ENCODE measurements around the gene OPALIN. TPM values are rescaled to one million over a fixed set of nuclear protein-coding genes. Genes with fewer than 3 reads are reported as not detected.

OPALIN gene
- total RNA-seq, 1 donor = not detected

- Histone ChIP-seq H2AFZ (ENCODE audit: low read length) (no peak overlapping the region), H4K20me1 (ENCODE audit: insufficient read depth, low read length) (no peaks in the 10 kb centered on the region), H3K4me1 (ENCODE audit: insufficient read depth, low read length) (no peaks in the 10 kb centered on the region), H3K36me3 (ENCODE audit: insufficient read depth, low read length) (no peaks in the 10 kb centered on the region), H3K27ac (ENCODE audit: low read depth, low read length) (no peak overlapping the region), H3K4me2 (ENCODE audit: insufficient read depth, low read length) (no peak overlapping the region), H3K4me3 (ENCODE audit: insufficient read depth, low read length) (no peak overlapping the region), H3K9me3 (ENCODE audit: low read depth, low read length) (no peaks in the 10 kb centered on the region), H3K79me2 (ENCODE audit: insufficient read depth, low read length) (no peaks in the 10 kb centered on the region), H3K27me3 (ENCODE audit: insufficient read depth, low read length) (no peaks in the 10 kb centered on the region)
- no peak for DNase-seq (ENCODE audit: insufficient read length, low spot score, missing footprints)
- TF ChIP-seq CTCF (IDR thresholded peaks at IDR 0.05; ENCODE audit: extremely low read depth, low read depth, low read length) = no peak
Measured at GRCh38 chr10:96345222-96345621, 13.6 kb downstream of the OPALIN start.

- H3K9me3 ChIP-seq (ENCODE audit: low read depth, low read length) = no peaks in the 10 kb centered on the region
- H3K4me2 ChIP-seq (ENCODE audit: insufficient read depth, low read length) = no peak overlapping the region
- no peaks in the 10 kb centered on the region for H3K27me3 ChIP-seq (ENCODE audit: insufficient read depth, low read length)
- no peak overlapping the region for H3K27ac ChIP-seq (ENCODE audit: low read depth, low read length)
- no peak for TF ChIP-seq CTCF (IDR thresholded peaks at IDR 0.05; ENCODE audit: extremely low read depth, low read depth, low read length)
- no peaks in the 10 kb centered on the region for H4K20me1 ChIP-seq (ENCODE audit: insufficient read depth, low read length)
- H3K36me3 ChIP-seq (ENCODE audit: insufficient read depth, low read length) = no peaks in the 10 kb centered on the region
- no peak for DNase-seq (ENCODE audit: insufficient read length, low spot score, missing footprints)
- H2AFZ ChIP-seq (ENCODE audit: low read length) = no peak overlapping the region
- no peaks in the 10 kb centered on the region for H3K4me1 ChIP-seq (ENCODE audit: insufficient read depth, low read length)
- H3K4me3 ChIP-seq (ENCODE audit: insufficient read depth, low read length) = no peak overlapping the region
- no peaks in the 10 kb centered on the region for H3K79me2 ChIP-seq (ENCODE audit: insufficient read depth, low read length)
Measured at GRCh38 chr10:96344178-96344577, 14.6 kb downstream of the OPALIN start.

GRCh38 chr10:96342402-96342801, 16.4 kb downstream of the OPALIN start:
- DNase-seq (ENCODE audit: insufficient read length, low spot score, missing footprints) = no peak
- Histone ChIP-seq H4K20me1 (ENCODE audit: insufficient read depth, low read length) (no peaks in the 10 kb centered on the region), H3K36me3 (ENCODE audit: insufficient read depth, low read length) (no peaks in the 10 kb centered on the region), H3K27ac (ENCODE audit: low read depth, low read length) (no peak overlapping the region), H3K4me2 (ENCODE audit: insufficient read depth, low read length) (no peak overlapping the region), H3K9me3 (ENCODE audit: low read depth, low read length) (no peaks in the 10 kb centered on the region), H3K4me3 (ENCODE audit: insufficient read depth, low read length) (no peak overlapping the region), H3K27me3 (ENCODE audit: insufficient read depth, low read length) (no peaks in the 10 kb centered on the region), H3K79me2 (ENCODE audit: insufficient read depth, low read length) (no peaks in the 10 kb centered on the region), H2AFZ (ENCODE audit: low read length) (no peak overlapping the region), H3K4me1 (ENCODE audit: insufficient read depth, low read length) (no peaks in the 10 kb centered on the region)
- TF ChIP-seq CTCF (IDR thresholded peaks at IDR 0.05; ENCODE audit: extremely low read depth, low read depth, low read length) = no peak

- Histone ChIP-seq H3K4me2 (ENCODE audit: insufficient read depth, low read length) (no peak overlapping the region), H3K36me3 (ENCODE audit: insufficient read depth, low read length) (no peaks in the 10 kb centered on the region), H3K27me3 (ENCODE audit: insufficient read depth, low read length) (no peaks in the 10 kb centered on the region), H3K4me3 (ENCODE audit: insufficient read depth, low read length) (no peak overlapping the region), H4K20me1 (ENCODE audit: insufficient read depth, low read length) (no peaks in the 10 kb centered on the region), H3K27ac (ENCODE audit: low read depth, low read length) (no peak overlapping the region), H2AFZ (ENCODE audit: low read length) (no peak overlapping the region), H3K9me3 (ENCODE audit: low read depth, low read length) (no peaks in the 10 kb centered on the region), H3K4me1 (ENCODE audit: insufficient read depth, low read length) (no peaks in the 10 kb centered on the region), H3K79me2 (ENCODE audit: insufficient read depth, low read length) (no peaks in the 10 kb centered on the region)
- no peak for TF ChIP-seq CTCF (IDR thresholded peaks at IDR 0.05; ENCODE audit: extremely low read depth, low read depth, low read length)
- DNase-seq (ENCODE audit: insufficient read length, low spot score, missing footprints) = no peak
Measured at GRCh38 chr10:96341219-96342182, 17.3 kb downstream of the OPALIN start.
